Measurements from ENCODE around the gene ADAM19. TPM values are rescaled to one million over a fixed set of nuclear protein-coding genes. Genes with fewer than 3 reads are reported as not detected.

Gene ADAM19
- polyA plus RNA-seq, 3 donors: 9.8 to 11.1 (median 11.1) TPM

DNA sequence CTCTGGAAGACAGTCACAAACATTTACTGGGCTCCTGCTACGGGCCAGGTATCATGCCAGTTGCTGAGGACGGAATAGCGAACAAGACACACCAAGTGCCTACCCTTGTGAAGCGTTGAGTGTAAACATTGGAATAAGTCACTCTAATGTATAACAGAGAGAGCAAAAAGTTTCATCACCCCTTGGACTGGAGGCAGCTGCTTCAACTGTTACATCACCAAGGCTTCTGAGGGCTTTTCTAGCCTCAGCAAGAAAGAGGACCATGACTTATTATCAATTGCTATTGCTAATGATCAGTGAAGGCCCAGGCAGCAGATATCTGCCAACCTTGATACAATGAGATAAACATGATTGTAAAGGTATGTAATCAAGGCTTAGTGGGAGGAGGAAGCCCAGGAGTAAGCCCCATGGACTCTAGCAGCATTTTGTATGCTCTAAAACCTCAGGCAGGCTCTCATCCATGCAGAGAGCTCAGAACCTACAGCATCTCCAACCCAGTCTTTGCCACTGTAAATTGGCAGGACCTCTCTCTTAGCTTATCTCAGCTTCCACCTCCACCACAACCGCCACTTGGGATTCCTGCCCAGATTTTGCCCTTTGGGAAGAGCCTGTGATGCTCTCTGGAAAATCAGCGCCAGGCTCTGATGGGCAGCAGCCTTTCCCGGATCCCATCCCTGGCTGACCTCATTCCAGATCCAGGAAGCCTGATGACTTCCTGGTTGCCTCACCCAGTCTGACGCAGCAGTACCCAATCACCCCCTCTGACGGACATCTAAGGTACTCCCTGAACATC lies 54.5 kb downstream of the ADAM19 start:
- no peak for DNase-seq

- DNase-seq: no peak
Observed at GRCh38 chr5:157519579-157520253, 55.9 kb downstream of the ADAM19 start.

- DNase-seq: no peak
Observed at GRCh38 chr5:157518963-157519362, 56.6 kb downstream of the ADAM19 start.

DNA sequence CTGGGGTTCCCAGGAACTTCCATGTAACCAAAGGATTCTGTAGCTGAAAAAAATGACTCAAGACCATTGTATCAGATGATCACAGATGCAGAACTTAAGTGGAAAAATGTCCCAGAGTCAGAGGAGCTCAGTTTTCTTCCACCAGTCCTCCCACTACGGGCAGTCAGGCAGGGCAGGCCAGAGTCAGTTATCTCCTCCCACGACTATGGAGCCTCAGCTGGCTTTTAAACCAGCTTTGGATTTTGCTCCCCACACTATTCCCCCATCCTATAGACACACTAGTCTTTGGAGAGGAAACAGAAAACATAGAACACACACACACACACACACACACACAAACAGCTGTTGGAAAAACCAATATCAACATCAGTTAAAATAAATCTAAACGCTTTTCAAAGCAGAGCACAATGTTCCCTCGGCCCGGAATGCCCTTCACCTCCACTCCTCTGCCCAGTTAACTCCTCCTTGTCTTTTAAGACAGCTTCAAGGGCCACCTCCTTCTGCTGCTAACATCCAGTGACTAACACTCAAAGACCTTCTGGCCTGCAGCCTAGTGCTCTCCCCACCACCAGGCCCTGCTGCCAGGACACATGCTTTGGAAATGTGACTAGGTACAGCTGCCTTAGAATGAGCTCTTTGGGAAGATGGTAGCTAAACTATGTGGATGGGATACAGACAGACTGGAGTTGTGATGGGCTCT lies 58.8 kb downstream of the ADAM19 start:
- peak; percentile 52 for DNase-seq

DNA sequence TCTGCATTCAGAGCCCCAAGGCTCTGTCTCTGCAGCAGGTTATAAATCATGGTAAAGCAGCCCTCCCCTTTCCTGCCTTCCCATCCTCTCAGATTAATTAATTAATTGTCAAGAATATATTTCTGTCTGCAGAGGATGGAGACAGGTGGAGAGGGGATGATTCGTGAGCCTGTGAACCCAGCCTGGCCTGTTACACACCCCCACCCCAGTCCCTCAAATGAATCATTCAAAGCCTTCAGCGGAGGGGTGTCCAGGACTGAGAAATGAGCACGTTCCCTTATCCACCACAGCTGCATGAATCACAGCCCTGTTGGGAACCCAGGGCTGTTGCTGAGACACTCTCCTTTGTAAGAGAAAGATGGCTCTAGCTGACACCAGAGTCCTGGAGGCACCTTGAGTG lies 59.6 kb downstream of the ADAM19 start:
- DNase-seq: peak; percentile 67

- no peak for DNase-seq
Observed at GRCh38 chr5:157514974-157515373, 60.6 kb downstream of the ADAM19 start.

DNA sequence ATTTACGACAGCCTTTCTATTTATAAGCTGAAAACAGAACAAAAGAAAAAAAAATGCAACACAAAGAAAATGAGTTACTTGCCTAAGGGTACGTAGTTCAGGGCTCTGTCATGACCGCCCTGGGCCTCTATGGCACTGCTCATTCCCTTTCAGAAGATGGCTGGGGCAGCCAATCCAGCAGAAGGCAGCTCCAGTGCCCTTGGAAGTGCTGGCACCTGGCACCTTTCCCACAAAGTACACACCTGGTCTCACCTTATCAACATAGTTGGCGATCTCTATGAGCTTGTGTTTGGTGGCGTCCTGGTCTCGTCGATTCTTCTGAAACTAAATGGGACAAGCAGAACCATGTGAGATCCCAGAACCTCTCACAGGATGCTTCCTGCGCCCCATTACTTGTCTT lies 62.4 kb downstream of the ADAM19 start:
- no peak for DNase-seq

GRCh38 chr5:157511651-157512644 lies 63.6 kb downstream of the ADAM19 start:
- DNase-seq: peak; percentile 74

- DNase-seq: no peak
Observed at GRCh38 chr5:157510682-157511081, 64.9 kb downstream of the ADAM19 start.

DNA sequence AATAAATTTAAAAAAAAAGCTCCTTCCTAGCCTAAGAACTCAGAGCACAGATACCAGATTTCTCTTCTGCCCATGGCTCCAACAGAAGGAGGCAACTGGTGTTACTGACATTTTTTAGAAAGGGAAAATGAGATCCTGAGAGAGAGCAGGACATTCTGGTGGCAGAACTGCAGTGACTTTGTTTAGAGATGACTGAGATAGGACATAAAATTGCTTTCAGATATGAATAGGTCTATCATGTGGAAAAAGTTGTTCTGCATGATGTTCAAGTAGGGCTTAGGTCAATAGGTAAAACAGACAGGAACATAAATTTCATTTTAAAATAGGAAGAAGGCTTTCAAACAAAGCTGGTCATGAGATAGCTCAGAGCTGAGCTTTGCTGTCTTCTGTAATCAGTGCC lies 66.0 kb downstream of the ADAM19 start:
- no peak for DNase-seq

GRCh38 chr5:157509093-157509492 lies 66.5 kb downstream of the ADAM19 start:
- DNase-seq: no peak

DNA sequence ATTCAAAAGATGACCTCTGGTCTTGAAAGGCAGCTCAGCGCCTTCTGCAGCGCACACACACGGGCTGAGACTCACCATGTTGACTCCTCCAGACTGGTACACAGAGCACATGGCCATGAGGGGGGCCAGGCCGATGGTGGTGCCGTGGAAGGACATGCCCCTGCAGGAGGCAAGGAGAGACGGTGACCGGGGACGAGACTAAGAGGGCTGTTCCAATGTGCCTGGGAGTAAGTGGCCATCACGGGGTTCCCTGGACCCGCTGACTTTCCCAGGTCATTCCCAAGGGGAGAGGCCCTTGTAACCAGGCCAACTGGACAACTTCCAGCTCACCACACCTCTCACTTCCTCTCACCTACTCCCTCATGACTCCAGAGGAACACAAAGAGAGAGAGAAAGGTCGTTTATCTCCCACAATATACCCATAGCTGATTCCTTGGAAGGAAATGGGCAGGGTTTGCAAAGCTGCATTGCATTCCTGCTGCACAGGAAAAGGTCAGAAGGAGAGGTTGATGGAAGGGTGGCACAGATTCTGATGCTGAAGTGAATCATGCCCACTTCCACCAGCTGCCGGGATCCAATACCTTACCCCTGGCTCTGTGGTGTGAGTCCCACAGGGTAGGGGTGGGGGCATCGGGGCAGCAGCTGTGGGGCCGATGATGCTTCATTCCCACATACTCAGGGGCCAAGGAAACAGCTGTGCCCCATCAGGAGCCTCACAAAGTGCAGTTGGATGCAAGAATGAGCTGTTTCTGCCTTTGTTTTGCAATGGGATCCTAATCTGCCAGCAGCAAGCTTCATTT lies 68.4 kb downstream of the ADAM19 start:
- no peak for DNase-seq

DNA sequence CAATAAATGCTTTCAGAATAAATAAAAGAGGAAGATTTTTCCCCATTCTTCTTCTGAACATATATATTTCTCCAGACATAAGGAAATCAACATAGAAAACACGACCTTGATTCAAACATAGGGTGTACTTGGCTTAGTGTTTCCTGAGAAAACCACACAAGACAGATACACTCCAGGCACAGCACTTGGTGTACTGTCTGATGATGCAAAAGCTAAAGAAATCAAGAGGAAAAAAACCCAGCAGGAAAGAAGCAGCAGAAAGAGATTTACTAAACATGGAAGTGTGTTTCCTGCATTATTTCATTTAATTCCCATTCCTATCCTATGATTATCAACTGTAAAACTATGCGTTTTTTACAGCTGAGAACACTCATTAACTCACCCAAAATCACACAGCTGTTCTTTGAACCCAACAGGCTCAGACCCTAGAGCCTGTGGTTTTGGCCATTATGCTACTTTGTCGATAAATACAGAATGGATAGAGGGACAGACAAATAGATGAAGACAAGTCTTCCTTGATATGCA lies 69.4 kb downstream of the ADAM19 start:
- DNase-seq: no peak

GRCh38 chr5:157505496-157505895 lies 70.1 kb downstream of the ADAM19 start:
- DNase-seq: no peak

- no peak for DNase-seq
Observed at GRCh38 chr5:157504053-157504452, 71.5 kb downstream of the ADAM19 start.

DNA sequence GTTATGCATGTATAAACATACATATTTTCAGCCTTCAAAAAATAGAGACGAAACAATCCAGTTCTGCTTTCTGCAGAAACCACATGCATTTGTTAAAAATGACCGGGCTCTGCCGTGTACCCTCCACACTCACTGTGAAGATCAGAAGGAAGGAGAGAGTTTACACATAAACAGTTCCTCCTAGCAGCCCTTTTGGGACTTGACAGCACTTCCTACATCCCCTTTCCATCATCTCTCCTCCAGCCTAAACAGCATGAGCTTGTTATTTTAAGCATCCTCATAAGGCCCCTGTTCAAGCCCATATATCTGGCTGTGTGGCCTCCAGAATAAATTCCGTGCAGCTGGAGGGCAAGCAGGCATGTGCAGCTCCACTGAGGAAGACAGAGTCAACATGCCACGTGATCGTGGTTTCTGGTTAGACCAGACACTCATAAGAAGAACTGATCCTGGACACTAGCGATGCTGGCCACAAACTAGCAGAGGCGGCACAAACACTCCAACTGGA lies 73.4 kb downstream of the ADAM19 start:
- DNase-seq: peak; percentile 9

- peak; percentile 16 for DNase-seq
Observed at GRCh38 chr5:157497875-157498611, 77.5 kb downstream of the ADAM19 start.

- no peak for DNase-seq
Observed at GRCh38 chr5:157496864-157497263, 78.7 kb downstream of the ADAM19 start.

- no peak for DNase-seq
Observed at GRCh38 chr5:157494178-157494832, 81.3 kb downstream of the ADAM19 start.
